Measurements from ENCODE around the gene PARP9.

GRCh38 chr3:122516846-122517360 is 47.2 kb downstream of the PARP9 start:
- TF ChIP-seq CTCF (IDR thresholded peaks at IDR 0.05) (no peak), POLR2AphosphoS5 (IDR thresholded peaks at IDR 0.05) (no peak), EP300 (IDR thresholded peaks at IDR 0.05) (no peak), POLR2A (IDR thresholded peaks at IDR 0.05) (no peak)

Data from gastroesophageal sphincter (tissue), 3 donors.